Skin of body (tissue), 2 donors: ENCODE measurements around the gene CACNB2. TPM values are rescaled to one million over a fixed set of nuclear protein-coding genes. Genes with fewer than 3 reads are reported as not detected.

ENCODE experiments used
- DNase-seq: peaks from one replicate; lab custom pipeline; 2025; lab: John Stamatoyannopoulos, UW
- total RNA-seq: library from RNA; depleted of rRNA; stranded (reverse); fragments of >200 nt; gene quantifications from one replicate; pipeline ENCODE4 v1.2.3, GENCODE V29; 2014

CACNB2 gene
- total RNA-seq, 1 donor from 2014 or later = 2.6 TPM

DNA sequence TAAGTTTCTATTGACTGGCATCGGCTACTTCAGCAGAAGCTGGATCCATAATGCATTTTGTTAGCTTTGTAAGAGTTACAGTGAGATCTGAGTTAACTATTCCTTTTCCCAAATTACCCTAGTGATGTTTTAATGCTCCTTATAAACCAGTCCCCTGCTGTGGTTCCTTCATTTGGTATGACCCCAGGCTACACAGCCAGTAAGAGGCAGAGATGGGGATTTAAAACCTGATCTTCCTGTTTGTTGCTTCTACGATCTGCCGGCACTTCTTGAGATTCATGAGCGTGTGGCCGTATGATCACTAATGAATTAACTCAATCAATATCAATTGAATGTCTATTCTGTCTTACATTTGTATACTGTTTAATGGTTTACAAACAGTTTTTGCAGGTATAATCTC lies 86.1 kb downstream of the CACNB2 start:
- DNase-seq = no peak

DNA sequence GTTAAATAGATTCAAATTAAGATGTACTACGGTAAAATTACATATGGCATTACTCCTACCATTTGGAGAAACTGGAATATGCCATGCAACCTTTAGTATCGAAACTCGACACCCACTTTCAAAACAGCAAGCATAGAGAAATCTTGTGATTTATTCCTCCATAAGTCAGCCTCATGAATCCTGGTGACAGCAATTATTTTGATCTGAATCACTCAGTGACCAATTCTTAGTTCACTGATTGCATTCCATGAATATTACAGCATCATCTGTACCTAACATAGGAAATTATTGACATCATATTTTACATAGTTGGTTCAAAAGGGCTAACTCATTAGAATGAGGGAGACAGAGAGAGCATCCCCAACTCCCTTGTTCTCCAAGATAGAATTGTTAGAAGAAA lies 89.6 kb downstream of the CACNB2 start:
- DNase-seq = no peak

DNA sequence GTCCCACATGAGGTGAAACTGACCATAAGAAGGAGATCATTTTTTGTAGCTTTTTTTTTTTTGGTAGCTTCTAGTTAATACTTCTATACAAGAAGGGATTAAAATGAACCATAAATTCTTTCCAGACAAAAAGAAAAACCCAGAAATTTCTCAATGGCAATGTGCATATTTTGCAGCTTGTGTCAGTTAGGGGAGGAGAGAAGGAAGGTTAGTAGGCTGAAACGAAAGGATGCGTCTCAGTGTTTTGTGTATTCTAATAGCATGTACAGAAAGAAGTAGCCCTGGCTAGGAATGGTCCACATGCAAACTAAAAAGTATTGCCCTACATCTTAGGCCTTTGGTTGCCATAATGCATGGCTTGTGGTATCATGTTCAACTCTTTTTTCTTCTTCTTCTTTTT lies 90.6 kb downstream of the CACNB2 start:
- no peak for DNase-seq

DNA sequence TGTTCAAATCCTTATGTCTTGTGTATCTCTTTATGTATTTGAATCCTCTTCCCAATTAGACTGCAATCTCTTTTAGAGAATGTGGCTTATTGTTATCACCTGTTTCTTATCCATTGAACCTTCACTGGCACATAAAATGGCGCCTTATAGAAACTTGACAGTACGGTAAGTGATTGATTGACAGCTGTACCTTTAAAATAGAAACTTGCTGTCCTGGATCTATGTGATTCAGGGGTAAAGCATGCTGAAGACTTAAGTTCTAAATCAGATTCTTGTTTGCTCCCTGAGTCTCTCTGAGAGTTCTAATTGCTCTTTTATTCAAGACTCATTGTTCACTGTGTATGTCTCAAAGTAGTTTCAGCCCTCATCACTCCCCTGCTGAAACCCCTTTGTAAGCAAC lies 91.3 kb downstream of the CACNB2 start:
- DNase-seq = no peak

GRCh38 chr10:18233775-18234174 lies 93.6 kb downstream of the CACNB2 start:
- no peak for DNase-seq

- DNase-seq = no peak
Observed at GRCh38 chr10:18235477-18235876, 95.3 kb downstream of the CACNB2 start.

- DNase-seq = no peak
Observed at GRCh38 chr10:18236756-18237155, 96.5 kb downstream of the CACNB2 start.

DNA sequence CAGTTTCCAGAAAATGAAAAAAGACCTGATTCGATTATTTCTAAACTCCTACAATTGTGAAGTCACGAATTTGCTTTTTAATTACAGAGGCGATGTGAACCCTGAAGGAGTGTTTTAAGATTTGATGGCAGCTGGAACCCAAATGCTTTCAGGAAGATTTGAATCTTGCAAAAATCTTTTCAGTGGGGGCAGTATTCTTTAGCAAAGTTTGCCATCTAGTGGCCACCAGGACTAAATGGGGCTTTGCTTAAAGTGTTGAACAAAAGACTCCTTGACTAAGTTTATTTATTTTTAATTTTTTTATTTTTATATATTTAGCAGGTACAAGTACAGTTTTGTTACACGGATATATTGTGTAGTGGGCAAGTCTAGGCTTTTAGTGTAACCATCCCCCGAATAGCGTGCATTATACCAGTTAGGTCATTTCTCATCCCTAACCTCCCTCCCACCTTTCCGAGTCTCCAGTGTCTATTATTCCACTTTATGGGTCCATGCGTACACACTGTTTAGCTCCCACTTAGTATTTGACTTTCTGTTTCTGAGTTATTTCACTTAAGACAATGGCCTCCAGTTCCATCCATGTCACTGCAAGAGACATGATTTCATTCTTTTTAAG lies 98.8 kb downstream of the CACNB2 start:
- DNase-seq = peak; percentile 31

DNA sequence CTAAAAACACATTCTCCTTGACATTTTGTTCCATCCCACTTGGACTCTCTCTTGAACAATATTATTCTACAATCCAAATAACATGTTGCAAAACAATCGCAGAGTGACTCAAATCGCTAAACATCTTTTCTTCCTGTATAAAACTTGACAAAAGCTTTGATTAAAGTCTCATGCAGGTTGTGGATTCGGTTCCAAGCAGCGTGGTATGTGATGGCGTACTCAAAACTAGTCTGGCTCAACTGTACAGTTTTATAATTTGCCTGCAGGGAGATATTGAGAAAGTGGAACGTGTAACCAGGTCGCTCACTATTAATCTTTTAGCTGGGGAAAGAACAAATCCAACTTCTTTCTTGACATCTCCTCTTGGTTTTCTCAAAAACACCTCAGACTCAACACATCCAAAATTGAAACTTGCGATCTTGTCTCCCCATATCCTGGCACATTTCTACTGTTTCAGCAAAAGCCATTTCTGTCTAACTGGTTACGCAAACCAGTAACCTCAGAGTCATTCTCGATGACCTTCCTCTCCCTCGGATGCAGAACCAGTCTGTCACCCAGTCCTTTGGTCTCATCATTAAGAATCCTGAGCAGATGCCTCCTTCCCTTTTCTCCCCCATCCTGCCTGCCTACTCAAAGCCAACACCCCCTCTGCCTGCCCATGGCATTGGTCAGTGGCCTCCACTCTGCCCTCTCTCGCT lies 100.1 kb downstream of the CACNB2 start:
- no peak for DNase-seq

DNA sequence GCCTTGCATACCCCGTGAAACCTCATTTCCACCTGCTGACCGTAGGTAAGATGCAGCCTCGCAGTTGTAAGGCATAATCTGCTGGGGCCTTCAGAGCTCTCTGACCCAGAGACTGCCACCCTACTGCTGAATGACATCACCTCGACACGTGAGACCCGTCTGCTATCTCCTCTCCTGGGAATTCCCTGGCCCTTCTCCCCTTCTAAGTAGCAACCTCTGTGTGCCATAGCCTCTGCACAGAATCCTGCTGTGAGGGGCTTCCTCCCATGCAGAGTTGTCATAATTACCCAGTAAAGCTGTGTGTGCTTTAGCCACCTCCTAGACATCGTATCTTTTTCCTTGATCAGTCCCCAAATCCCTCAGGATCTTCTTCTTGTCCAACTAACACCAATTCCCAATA lies 106.7 kb downstream of the CACNB2 start:
- DNase-seq = no peak

DNA sequence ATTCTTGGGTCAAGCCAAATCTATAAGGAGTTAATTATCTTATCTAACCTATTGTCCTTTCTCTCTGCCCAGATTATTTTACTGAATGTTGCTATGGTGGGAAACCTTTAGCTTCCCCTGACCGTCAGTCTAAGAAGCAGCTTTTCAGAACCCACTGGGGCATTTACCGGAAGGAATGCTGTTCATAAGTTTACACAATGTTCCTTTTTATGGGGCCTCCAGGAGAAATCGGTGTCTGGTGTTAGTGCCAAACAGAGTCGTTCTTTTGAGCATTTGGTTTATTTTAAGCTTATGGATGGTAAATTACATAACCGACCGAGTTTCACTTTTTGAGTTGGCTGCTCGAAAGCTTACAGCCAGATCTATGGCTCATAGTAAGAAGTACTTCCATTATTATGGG lies 111.9 kb downstream of the CACNB2 start:
- no peak for DNase-seq

DNA sequence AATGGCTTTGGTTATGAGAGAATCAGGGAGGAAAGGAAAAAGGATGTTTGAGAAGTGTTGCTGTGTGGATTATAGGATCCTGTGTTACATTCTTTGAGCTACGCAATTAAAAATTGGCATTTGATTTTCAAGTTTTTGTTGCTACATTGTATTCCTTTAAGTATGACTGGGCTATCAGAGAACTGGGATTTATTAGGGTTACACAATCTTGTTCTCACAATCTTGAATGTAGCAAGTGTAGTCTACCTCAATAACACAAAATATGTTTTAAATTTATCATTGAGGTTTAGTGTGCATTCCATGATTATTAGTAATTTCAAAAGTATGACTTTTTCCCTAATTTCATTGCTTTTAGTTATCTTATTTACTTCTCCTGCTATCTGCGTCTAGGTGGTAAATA lies 113.9 kb downstream of the CACNB2 start:
- DNase-seq = no peak

- DNase-seq = no peak
Observed at GRCh38 chr10:18254692-18255091, 114.5 kb downstream of the CACNB2 start.

DNA sequence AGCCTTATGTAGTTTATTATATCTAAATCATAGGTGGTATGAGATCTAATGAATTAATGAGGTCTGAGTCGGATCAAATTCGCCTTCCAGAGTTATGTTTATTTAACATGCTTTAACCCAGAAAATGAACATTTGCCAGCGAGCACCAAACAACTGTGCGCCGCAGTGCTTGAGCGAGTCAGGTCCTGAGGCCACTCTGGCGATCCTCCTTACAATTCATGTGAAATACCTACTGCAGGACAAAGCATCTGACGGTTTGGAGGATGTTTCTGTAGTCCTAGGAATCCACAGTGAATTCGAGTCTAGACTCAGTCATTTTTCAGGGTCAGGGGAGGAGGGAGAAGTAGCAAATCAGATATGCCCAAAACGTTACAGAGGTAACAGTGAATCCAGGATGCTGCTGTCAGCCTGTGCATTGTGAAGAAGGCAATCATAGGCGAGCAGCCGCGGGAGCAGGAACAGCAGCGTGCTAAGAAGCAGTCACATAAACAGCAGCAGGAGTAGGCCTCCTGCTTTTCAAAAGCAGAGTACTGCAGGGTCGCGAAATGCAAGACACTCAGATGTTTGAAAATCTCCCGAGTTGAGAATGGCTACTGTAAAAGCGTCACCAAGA lies 120.2 kb downstream of the CACNB2 start:
- no peak for DNase-seq

DNA sequence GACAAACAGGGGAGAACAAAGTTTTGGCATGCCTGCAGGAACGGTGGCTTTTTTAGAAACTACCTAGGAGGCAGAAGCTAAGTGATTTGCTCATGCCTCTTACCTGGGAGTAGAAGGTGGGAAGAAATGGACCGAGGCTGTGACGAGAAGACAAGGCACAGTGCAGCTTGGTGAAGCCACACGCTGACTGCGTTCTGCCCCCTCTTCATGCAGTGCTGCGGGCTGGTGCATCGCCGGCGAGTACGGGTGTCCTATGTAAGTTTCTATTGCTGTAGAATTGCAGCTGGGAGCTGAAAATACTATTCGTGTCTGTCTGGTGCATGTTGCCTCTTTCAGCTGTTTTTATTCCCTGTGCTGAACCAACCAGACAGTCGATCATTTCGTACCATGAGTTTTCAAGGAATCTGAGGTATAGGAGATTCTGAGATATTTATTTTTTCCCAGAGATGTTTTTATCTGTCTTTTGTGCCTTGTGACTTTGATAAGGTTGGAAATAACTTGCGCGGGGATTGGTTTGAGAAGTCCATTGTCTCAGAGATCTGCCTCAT lies 120.9 kb downstream of the CACNB2 start:
- DNase-seq = no peak

GRCh38 chr10:18261768-18262231 lies 121.6 kb downstream of the CACNB2 start:
- no peak for DNase-seq

GRCh38 chr10:18264466-18265050 lies 124.3 kb downstream of the CACNB2 start:
- no peak for DNase-seq

DNA sequence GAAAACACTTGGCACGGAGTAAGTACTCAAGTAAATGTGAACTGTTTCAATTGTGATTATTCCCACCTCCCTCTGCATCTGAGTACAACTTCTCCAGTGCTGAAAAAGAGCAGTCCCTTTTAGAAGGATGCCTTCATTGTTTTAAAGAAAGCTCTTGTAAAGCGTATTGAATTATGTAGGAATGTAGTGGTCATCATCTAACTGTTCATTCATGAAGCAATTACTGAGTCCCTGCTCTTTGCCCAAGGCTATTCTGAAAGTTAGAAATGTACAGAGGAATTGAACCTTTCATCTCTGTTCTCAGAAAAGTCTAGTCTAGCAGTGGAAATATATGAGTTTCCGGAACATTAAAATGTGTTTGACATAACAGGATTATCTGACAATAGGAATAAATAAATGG lies 127.8 kb downstream of the CACNB2 start:
- no peak for DNase-seq

DNA sequence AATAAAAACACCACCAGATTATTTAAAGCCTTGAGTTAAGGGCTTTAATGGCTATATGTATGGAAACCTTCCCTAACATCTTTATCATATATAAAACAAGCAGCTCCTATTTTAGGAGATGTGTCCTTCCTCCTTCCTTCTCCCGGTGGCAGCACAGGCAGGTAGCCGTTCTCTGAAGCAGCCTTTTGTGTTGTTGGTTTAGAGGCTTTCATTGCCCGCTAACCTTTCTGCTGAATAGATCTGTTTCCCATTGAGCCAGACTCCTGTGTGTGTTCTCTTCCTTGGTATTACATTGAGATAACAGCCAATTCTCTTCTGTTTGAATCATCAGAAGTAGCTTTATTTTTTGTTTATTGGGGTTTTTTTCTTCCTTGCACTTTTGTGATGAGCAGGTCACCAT lies 131.3 kb downstream of the CACNB2 start:
- DNase-seq = no peak

DNA sequence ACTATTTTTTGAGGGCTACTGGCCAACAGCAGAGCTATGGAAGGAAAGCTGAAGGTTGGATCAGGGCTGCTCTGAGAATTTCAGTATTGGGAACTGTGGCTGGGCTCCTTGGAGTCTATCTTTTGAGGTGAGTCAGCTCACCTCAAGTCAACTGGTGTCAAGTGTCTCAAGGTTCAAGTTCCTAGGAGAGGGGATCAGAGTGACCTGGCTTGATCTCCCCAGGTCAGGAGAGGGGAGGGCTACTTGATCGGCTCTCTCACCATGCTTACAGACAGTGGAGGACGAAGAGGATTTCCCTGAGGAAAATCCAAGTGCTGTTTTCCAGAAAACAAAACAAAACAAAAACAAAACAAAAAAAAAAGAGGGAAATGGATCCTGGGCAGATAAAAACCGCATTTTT lies 132.8 kb downstream of the CACNB2 start:
- no peak for DNase-seq

- no peak for DNase-seq
Observed at GRCh38 chr10:18278181-18278580, 138.0 kb downstream of the CACNB2 start.

DNA sequence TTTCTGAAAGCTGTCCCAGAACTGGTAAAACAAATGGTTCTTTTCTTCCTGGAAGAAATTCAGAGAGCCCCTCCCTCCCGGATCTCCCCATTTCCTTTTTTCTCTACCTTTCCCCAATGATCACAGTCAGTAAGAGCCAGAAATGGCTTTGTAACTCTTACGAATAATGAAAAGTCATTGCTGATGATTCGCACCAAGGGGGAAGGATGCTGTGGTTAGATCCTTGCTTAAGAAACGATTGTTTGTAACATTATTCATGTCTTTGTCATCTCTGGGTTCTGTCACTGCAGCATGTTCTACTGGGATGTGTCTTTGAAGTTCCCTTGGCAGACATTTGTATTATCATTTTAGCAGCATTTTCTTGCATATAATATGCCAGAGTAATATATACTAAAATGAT lies 138.9 kb downstream of the CACNB2 start:
- DNase-seq = no peak
